Upper lobe of left lung (tissue), 6 donors: ENCODE measurements around the gene VAV2. TPM values are rescaled to one million over a fixed set of nuclear protein-coding genes. Genes with fewer than 3 reads are reported as not detected.
A peak's percentile ranks its signal among the peaks of the same experiment; 100 is the strongest.

Experiments
- ATAC-seq, 2 donors: fragments of 200-7000 bp; cut with Tn5 transposase; one replicate each; pipeline ENCODE4 v1.9.1; 2022; ENCODE audit warnings: mild to moderate bottlenecking in 2 of 2, moderate library complexity in 2 of 2; ENCODE audit not compliant: low FRiP score in 2 of 2
- DNase-seq, 2 donors: peaks; one replicate each; pipeline ENCODE4 v3.0.0-alpha.2; 2019 to 2020
- H3K27ac ChIP-seq, 4 donors: fragments of 200-600 bp; sonication (generic); one replicate each; pipeline ENCODE4 v1.5.1; 2016 to 2019
- H3K27me3 ChIP-seq, 4 donors: fragments of 200-600 bp; sonication (generic); one replicate each; pipeline ENCODE4 v1.5.1; 2017 to 2019
- H3K36me3 ChIP-seq, 4 donors: fragments of 200-600 bp; sonication (generic); one replicate each; pipeline ENCODE4 v1.5.1; 2016 to 2019
- H3K4me1 ChIP-seq, 4 donors: fragments of 200-600 bp; sonication (generic); one replicate each; pipeline ENCODE4 v1.5.1; 2018 to 2019
- H3K4me3 ChIP-seq, 4 donors: fragments of 200-600 bp; sonication (generic); one replicate each; pipeline ENCODE4 v1.5.1; 2017 to 2019; ENCODE audit warnings: mild to moderate bottlenecking in 2 of 4, moderate library complexity in 1 of 4
- H3K9me3 ChIP-seq, 4 donors: fragments of 200-600 bp; sonication (generic); one replicate each; pipeline ENCODE4 v1.5.1; 2018 to 2019
- CTCF ChIP-seq, 6 experiments: fragments of 450-650 bp in 4 of 6; fragments of 200-600 bp in 2 of 6; sonication (generic) in 2 of 6; IDR thresholded peaks; one replicate each; pipeline ENCODE4 v1.5.1; 2016 to 2019; ENCODE audit warnings: antibody characterized with exemption in 6 of 6
- EP300 ChIP-seq, 4 donors: sonication (generic); formaldehyde crosslinking; IDR thresholded peaks; one replicate each; pipeline ENCODE4 v1.5.1; 2017; ENCODE audit warnings: antibody characterized with exemption in 4 of 4, control low read depth in 2 of 4
- POLR2A ChIP-seq, 4 donors: fragments of 450-650 bp; IDR thresholded peaks; one replicate each; pipeline ENCODE4 v1.5.1; 2016 to 2017; ENCODE audit warnings: antibody characterized with exemption in 4 of 4, mild to moderate bottlenecking in 2 of 4
- POLR2AphosphoS5 ChIP-seq, 2 donors: sonication (generic); formaldehyde crosslinking; IDR thresholded peaks; one replicate each; pipeline ENCODE4 v1.5.1; 2017; ENCODE audit warnings: antibody characterized with exemption in 2 of 2
- WGBS, 2 donors: methylation state at CpG; one replicate each; pipeline ENCODE4 v1.1.5; 2017 to 2018; 5-methylcytosine and 5-hydroxymethylcytosine counted together
- total RNA-seq, 6 donors: library from RNA; depleted of rRNA in 4 of 6; stranded (reverse); fragments of >200 nt in 4 of 6; gene quantifications; one replicate each; pipeline versions ENCODE4 v1.1.0 to v1.2.1, GENCODE V29; 2016 to 2021
- donor health status: DM: no; HTN: no; CAD: no; lungs with moderate emphysema.
- donor health status: DM: no; HTN: yes; CAD: no; lungs with severe emphysema.

The VAV2 gene
- total RNA-seq, 6 donors from 2014 or later, result 12.0 to 38.8 (median 22.0) TPM

- peak in 1 of 2 donors; percentile 52 for DNase-seq
- WGBS, 2 donors, result 87 to 89% methylated on average over 18 of the region's 18 CpGs
These were observed 278.1 kb downstream of the VAV2 start for GRCh38 chr9:133713960-133714495.

GRCh38 chr9:133713150-133713959, 278.8 kb downstream of the VAV2 start:
- WGBS, 2 donors, result 68 to 82% methylated on average over 14 to 25 of the region's 25 CpGs
- peaks cover 4 to 23% (median 9%) of the 10 kb centered on the region in 4 donors for H3K4me1 ChIP-seq
- no peak overlapping the region for H3K4me3 ChIP-seq
- ATAC-seq (no peak), DNase-seq (peak in 1 of 2 donors; percentile 54)
- H3K27me3 ChIP-seq, result no peaks in the 10 kb centered on the region
- H3K9me3 ChIP-seq, result no peaks in the 10 kb centered on the region
- H3K27ac ChIP-seq, result peak overlapping the region in 1 of 4 donors; percentile 73
- no peaks in the 10 kb centered on the region for H3K36me3 ChIP-seq
- TF ChIP-seq CTCF (IDR thresholded peaks at IDR 0.05) (no peak), POLR2A (IDR thresholded peaks at IDR 0.05) (no peak), EP300 (IDR thresholded peaks at IDR 0.05) (no peak), POLR2AphosphoS5 (IDR thresholded peaks at IDR 0.05) (no peak)

More at GRCh38 chr9:133713960-133714495, 278.1 kb downstream of the VAV2 start:
- H3K9me3 ChIP-seq, result no peaks in the 10 kb centered on the region
- no peak overlapping the region for H3K4me3 ChIP-seq
- H3K27ac ChIP-seq, result peak overlapping the region in 1 of 4 donors; percentile 73
- H3K36me3 ChIP-seq, result no peaks in the 10 kb centered on the region
- peaks cover 4 to 23% (median 9%) of the 10 kb centered on the region in 4 donors for H3K4me1 ChIP-seq
- no peak for ATAC-seq
- H3K27me3 ChIP-seq, result no peaks in the 10 kb centered on the region
- TF ChIP-seq POLR2AphosphoS5 (IDR thresholded peaks at IDR 0.05) (no peak), POLR2A (IDR thresholded peaks at IDR 0.05) (no peak), CTCF (IDR thresholded peaks at IDR 0.05) (no peak)

GRCh38 chr9:133712221-133713100, 279.7 kb downstream of the VAV2 start:
- DNase-seq (peak in 1 of 2 donors; percentile 69), ATAC-seq (no peak)
- 84 to 92% methylated on average over 15 to 19 of the region's 22 CpGs for WGBS, 2 donors
- Histone ChIP-seq H3K36me3 (no peaks in the 10 kb centered on the region), H3K9me3 (no peaks in the 10 kb centered on the region), H3K27ac (peak overlapping the region; percentile 6 to 73 (median 32)), H3K27me3 (no peaks in the 10 kb centered on the region), H3K4me3 (no peak overlapping the region), H3K4me1 (peaks cover 4 to 26% (median 11%) of the 10 kb centered on the region in 4 donors)
- no peak for TF ChIP-seq EP300 (IDR thresholded peaks at IDR 0.05)
- TF ChIP-seq CTCF (IDR thresholded peaks at IDR 0.05), result no peak
- no peak for TF ChIP-seq POLR2AphosphoS5 (IDR thresholded peaks at IDR 0.05)
- no peak for TF ChIP-seq POLR2A (IDR thresholded peaks at IDR 0.05)

Other genes starting within 250 kb of the VAV2 start
- gene BRD3OS, start 33.2 kb upstream of the VAV2 start, total RNA-seq, result 10 to 100 TPM in 4 of 6 donors, 1 to 10 TPM in 2; 7.0 to 17.8 (median 11.6) TPM
- 10 to 100 TPM; 20.2 to 87.7 (median 44.3) TPM for gene BRD3, start 75.7 kb upstream of the VAV2 start, total RNA-seq
- gene WDR5, start 143.8 kb upstream of the VAV2 start, total RNA-seq, result 10 to 100 TPM; 23.3 to 48.2 (median 27.3) TPM
- gene RNU6ATAC, start 172.2 kb upstream of the VAV2 start, total RNA-seq, result 100 to 1,000 TPM in 1 of 6 donors, 10 to 100 TPM in 1, not detected in 4; 70.7 to 223 TPM